HEK293T (cell line): ENCODE results near the gene RASD2.

Experiments used
- CTCF ChIA-PET: fragments of 350-600 bp; formaldehyde crosslinking; extraction: SDS; loops from one replicate; lab custom pipeline; 2021; ENCODE audit warnings: antibody characterized with exemption, inconsistent platforms; lab: Yijun Ruan, JAX
- POLR2A ChIA-PET: fragments of 350-600 bp; formaldehyde crosslinking; extraction: SDS; loops from one replicate; lab custom pipeline; 2020; ENCODE audit warnings: antibody characterized with exemption, inconsistent platforms; lab: Yijun Ruan, JAX
- DNase-seq: peaks from one replicate; pipeline ENCODE4 v3.0.0; 2012; ENCODE audit warnings: mixed read lengths; ENCODE audit errors: extremely low spot score
- ARNT ChIP-seq: fragments of 450-650 bp; IDR thresholded peaks from 2 replicates; pipeline ENCODE4 v1.6.1; 2017; ENCODE audit warnings: mild to moderate bottlenecking
- BHLHE40 ChIP-seq: fragments of 450-650 bp; IDR thresholded peaks from 2 replicates; pipeline ENCODE4 v1.6.1; 2016; ENCODE audit warnings: mild to moderate bottlenecking, moderate library complexity, borderline replicate concordance
- CTBP1 ChIP-seq: fragments of 450-650 bp; IDR thresholded peaks from 2 replicates; pipeline ENCODE4 v1.6.1; 2016; ENCODE audit warnings: borderline replicate concordance
- ELF4 ChIP-seq: fragments of 450-650 bp; IDR thresholded peaks from 2 replicates; pipeline ENCODE4 v1.6.1; 2017; ENCODE audit warnings: antibody characterized with exemption
- FOXA1 ChIP-seq: fragments of 450-650 bp; IDR thresholded peaks from 2 replicates; pipeline ENCODE4 v1.6.1; 2016; ENCODE audit warnings: mild to moderate bottlenecking
- FOXK2 ChIP-seq: fragments of 450-650 bp; IDR thresholded peaks from 2 replicates; pipeline ENCODE4 v1.6.1; 2016; ENCODE audit warnings: mild to moderate bottlenecking
- FOXM1 ChIP-seq: fragments of 450-650 bp; IDR thresholded peaks from 2 replicates; pipeline ENCODE4 v1.6.1; 2017; ENCODE audit warnings: mild to moderate bottlenecking, borderline replicate concordance
- HDGF ChIP-seq: fragments of 450-650 bp; IDR thresholded peaks from 2 replicates; pipeline ENCODE4 v1.6.1; 2017; ENCODE audit warnings: antibody characterized with exemption, borderline replicate concordance
- L3MBTL2 ChIP-seq: fragments of 450-650 bp; conservative IDR thresholded peaks from 2 replicates; pipeline ENCODE4 v1.6.1; 2016; ENCODE audit warnings: mild to moderate bottlenecking
- LEF1 ChIP-seq: fragments of 450-650 bp; IDR thresholded peaks from 2 replicates; pipeline ENCODE4 v1.6.1; 2017; ENCODE audit warnings: mild to moderate bottlenecking, borderline replicate concordance
- NFRKB ChIP-seq: fragments of 450-650 bp; IDR thresholded peaks from 2 replicates; pipeline ENCODE4 v1.6.1; 2016; ENCODE audit warnings: mild to moderate bottlenecking, moderate library complexity
- PKNOX1 ChIP-seq: fragments of 450-650 bp; IDR thresholded peaks from 2 replicates; pipeline ENCODE4 v1.6.1; 2016
- SP1 ChIP-seq: fragments of 450-650 bp; IDR thresholded peaks from 2 replicates; pipeline ENCODE4 v1.6.1; 2017
- SUZ12 ChIP-seq: fragments of 450-650 bp; IDR thresholded peaks from 2 replicates; pipeline ENCODE4 v1.6.1; 2016; ENCODE audit warnings: mild to moderate bottlenecking
- TARDBP ChIP-seq: fragments of 450-650 bp; IDR thresholded peaks from 2 replicates; pipeline ENCODE4 v1.6.1; 2016
- ZNF384 ChIP-seq: fragments of 450-650 bp; IDR thresholded peaks from 2 replicates; pipeline ENCODE4 v1.6.1; 2016

Gene RASD2

GRCh38 chr22:35544189-35544588 is 3.6 kb downstream of the RASD2 start:
- no peak for TF ChIP-seq TARDBP
- no peak for TF ChIP-seq SP1
- no peak for TF ChIP-seq ELF4
- ChIA-PET CTCF (no interaction called here), POLR2A (no interaction called here)
- DNase-seq, result no peak

GRCh38 chr22:35544827-35545226 is 4.2 kb downstream of the RASD2 start:
- ChIA-PET CTCF (no interaction called here), POLR2A (no interaction called here)
- no peak for DNase-seq
- TF ChIP-seq BHLHE40 (no peak), ZNF384 (no peak), ARNT (no peak), SUZ12 (no peak), CTBP1 (no peak), FOXK2 (no peak), NFRKB (no peak), ELF4 (no peak), HDGF (no peak), PKNOX1 (no peak), TARDBP (no peak), FOXA1 (no peak), SP1 (no peak)

- ChIA-PET CTCF (no interaction called here), POLR2A (no interaction called here)
- no peak for TF ChIP-seq NFRKB
- no peak for TF ChIP-seq TARDBP
- no peak for TF ChIP-seq FOXA1
- no peak for TF ChIP-seq FOXK2
- DNase-seq, result no peak
Observed at GRCh38 chr22:35546886-35547285, 6.3 kb downstream of the RASD2 start.

- ChIA-PET CTCF (no interaction called here), POLR2A (no interaction called here)
- DNase-seq, result peak; percentile 43
- TF ChIP-seq BHLHE40 (no peak), HDGF (no peak), ZNF384 (no peak)
Observed at GRCh38 chr22:35547987-35548721, 7.5 kb downstream of the RASD2 start.

GRCh38 chr22:35548722-35549112 is 8.1 kb downstream of the RASD2 start:
- DNase-seq, result no peak
- TF ChIP-seq FOXK2 (no peak), LEF1 (no peak), L3MBTL2 (no peak), FOXM1 (no peak), CTBP1 (no peak), SUZ12 (no peak), TARDBP (no peak), ARNT (no peak), BHLHE40 (no peak), ELF4 (no peak), HDGF (no peak), SP1 (no peak), FOXA1 (no peak), NFRKB (no peak), PKNOX1 (no peak), ZNF384 (no peak)
- ChIA-PET POLR2A (no interaction called here), CTCF (no interaction called here)

- ChIA-PET CTCF (no interaction called here), POLR2A (no interaction called here)
- TF ChIP-seq ELF4 (no peak), CTBP1 (no peak), PKNOX1 (no peak), FOXM1 (no peak), SUZ12 (no peak), ZNF384 (no peak), FOXK2 (no peak), SP1 (no peak), LEF1 (no peak), BHLHE40 (no peak), FOXA1 (no peak), L3MBTL2 (no peak), HDGF (no peak), TARDBP (no peak), NFRKB (no peak), ARNT (no peak)
- DNase-seq, result no peak
Observed at GRCh38 chr22:35549328-35549727, 8.7 kb downstream of the RASD2 start.

- no peak for DNase-seq
- ChIA-PET CTCF (interaction anchor here (0.6 kb wide), 1 partner anchor 182 kb away, joined by 4 read pairs; no protein-coding TSS in a partner anchor), POLR2A (interaction anchor here (0.7 to 1.3 kb wide), 2 partner anchors 9 to 11 kb away, joined by 3 to 4 read pairs; partner anchors contain the start of gene RASD2)
- TF ChIP-seq ARNT (no peak), CTBP1 (no peak), HDGF (no peak), ELF4 (no peak), ZNF384 (no peak), SUZ12 (no peak), BHLHE40 (no peak), FOXA1 (no peak), PKNOX1 (no peak), FOXK2 (no peak), FOXM1 (no peak), L3MBTL2 (no peak)
Observed at GRCh38 chr22:35551549-35552177, 11.0 kb downstream of the RASD2 start.
